Gastrocnemius medialis (tissue), 4 donors: ENCODE results near the gene SEMA5B.

Experiments
- CTCF ChIP-seq, 5 experiments: fragments of 450-650 bp in 3 of 5; fragments of 200-600 bp in 2 of 5; sonication (generic) in 2 of 5; IDR thresholded peaks in 4 of 5; conservative IDR thresholded peaks in 1 of 5; 1 replicate in 4 of 5; 2 replicates in 1 of 5; pipeline ENCODE4 v1.5.1; 2016 to 2019; ENCODE audit warnings: antibody characterized with exemption in 5 of 5, mild to moderate bottlenecking in 3 of 5, moderate library complexity in 3 of 5
- POLR2A ChIP-seq, 2 donors: fragments of 450-650 bp; IDR thresholded peaks; one replicate each; pipeline ENCODE4 v1.6.1; 2017; ENCODE audit warnings: antibody characterized with exemption in 2 of 2, mild to moderate bottlenecking in 2 of 2, moderate library complexity in 2 of 2

- TF ChIP-seq CTCF (IDR thresholded peaks at IDR 0.05 in 4 of 5, conservative IDR thresholded peaks at IDR 0.05 in 1 of 5) (no peak), POLR2A (IDR thresholded peaks at IDR 0.05) (no peak)
Measured at GRCh38 chr3:123004201-123004918, 23.2 kb downstream of the SEMA5B start.
